ENCODE data around the gene TUBD1. TPM values are rescaled to one million over a fixed set of nuclear protein-coding genes. Genes with fewer than 3 reads are reported as not detected.
A peak's percentile ranks its signal among the peaks of the same experiment; 100 is the strongest.
"Not testable (repeated sequence)": the region's sequence is repeated elsewhere in the genome, so short reads cannot be mapped to it uniquely, and the experiment has no call there.

Gene TUBD1
- polyA plus RNA-seq, 3 donors: 15.5 to 24.2 (median 21.4) TPM

GRCh38 chr17:59846394-59847165 lies 46.2 kb downstream of the TUBD1 start:
- peak; percentile 66 for DNase-seq

GRCh38 chr17:59845595-59846393 lies 46.9 kb downstream of the TUBD1 start:
- no peak for DNase-seq

- no peak for DNase-seq
Measured at GRCh38 chr17:59844884-59845594, 47.7 kb downstream of the TUBD1 start.

- no peak for DNase-seq
Measured at GRCh38 chr17:59842901-59843652, 49.7 kb downstream of the TUBD1 start.

- not testable (repeated sequence) for DNase-seq
Measured at GRCh38 chr17:59841882-59842263, 50.9 kb downstream of the TUBD1 start.

GRCh38 chr17:59841091-59841881 lies 51.5 kb downstream of the TUBD1 start:
- DNase-seq: not testable (repeated sequence)

GRCh38 chr17:59840329-59841090 lies 52.2 kb downstream of the TUBD1 start:
- DNase-seq: no peak

- no peak for DNase-seq
Measured at GRCh38 chr17:59839651-59840328, 53.0 kb downstream of the TUBD1 start.

- DNase-seq: no peak
Measured at GRCh38 chr17:59838052-59838916, 54.5 kb downstream of the TUBD1 start.

- peak; percentile 96 for DNase-seq
Measured at GRCh38 chr17:59837308-59838051, 55.3 kb downstream of the TUBD1 start.

- no peak for DNase-seq
Measured at GRCh38 chr17:59832883-59833379, 59.8 kb downstream of the TUBD1 start.

GRCh38 chr17:59830846-59831486 lies 61.8 kb downstream of the TUBD1 start:
- DNase-seq: no peak

- no peak for DNase-seq
Measured at GRCh38 chr17:59830007-59830630, 62.6 kb downstream of the TUBD1 start.

GRCh38 chr17:59829217-59830006 lies 63.3 kb downstream of the TUBD1 start:
- peak; percentile 64 for DNase-seq

- not testable (repeated sequence) for DNase-seq
Measured at GRCh38 chr17:59828819-59829216, 63.9 kb downstream of the TUBD1 start.

GRCh38 chr17:59828478-59828760 lies 64.3 kb downstream of the TUBD1 start:
- DNase-seq: no peak
